DND-41 (cell line): ENCODE data around the gene ZNF354C.

Source experiments
- ATAC-seq: fragments of 200-7000 bp; cut with Tn5 transposase; 3 replicates; pipeline ENCODE4 v1.9.1; 2021; ENCODE audit warnings: low read depth; ENCODE audit not compliant: insufficient read depth
- DNase-seq: peaks from one replicate; pipeline ENCODE4 v3.0.0-alpha.2; 2020
- H2AFZ ChIP-seq: 2 replicates; pipeline ENCODE4 v1.6.0; 2012; ENCODE audit warnings: low read depth, low read length
- H3K27ac ChIP-seq: 2 replicates; pipeline ENCODE4 v1.5.1; 2012; ENCODE audit warnings: low read length, inconsistent platforms
- H3K27me3 ChIP-seq: fragments of 200-600 bp; sonication (generic); 2 replicates; pipeline ENCODE4 v1.6.0; 2012; ENCODE audit warnings: low read length, mild to moderate bottlenecking, inconsistent platforms; ENCODE audit not compliant: insufficient read depth, poor library complexity
- H3K36me3 ChIP-seq: 2 replicates; pipeline ENCODE4 v1.5.1; 2012; ENCODE audit warnings: low read length, inconsistent platforms; ENCODE audit not compliant: insufficient read depth
- H3K4me1 ChIP-seq: 2 replicates; pipeline ENCODE4 v1.5.1; 2012; ENCODE audit warnings: mild to moderate bottlenecking, low read length; ENCODE audit not compliant: insufficient read depth
- H3K4me2 ChIP-seq: 2 replicates; pipeline ENCODE4 v1.6.0; 2012; ENCODE audit warnings: mild to moderate bottlenecking, moderate library complexity, low read length, inconsistent platforms; ENCODE audit not compliant: insufficient read depth
- H3K4me3 ChIP-seq, 2 experiments: fragments of 200-600 bp in 1 of 2; shearing (Covaris generic) in 1 of 2; 2 replicates each; pipeline ENCODE4 v1.5.1; 2012 to 2016; ENCODE audit warnings: inconsistent platforms in 2 of 2, low read length in 2 of 2, mild to moderate bottlenecking in 2 of 2, low read depth in 1 of 2, moderate library complexity in 1 of 2
- H3K79me2 ChIP-seq: 2 replicates; pipeline ENCODE4 v1.6.0; 2012; ENCODE audit warnings: low read length, inconsistent platforms; ENCODE audit not compliant: insufficient read depth
- H3K9ac ChIP-seq: 2 replicates; pipeline ENCODE4 v1.6.0; 2012; ENCODE audit warnings: low read depth, mild to moderate bottlenecking, inconsistent platforms, low read length, moderate library complexity
- H3K9me3 ChIP-seq: 2 replicates; pipeline ENCODE4 v1.5.1; 2012; ENCODE audit warnings: low read length, moderate library complexity, mild to moderate bottlenecking, inconsistent platforms; ENCODE audit not compliant: insufficient read depth, severe bottlenecking
- H4K20me1 ChIP-seq: 2 replicates; pipeline ENCODE4 v1.6.0; 2012; ENCODE audit warnings: low read length; ENCODE audit not compliant: insufficient read depth
- EZH2 ChIP-seq: IDR thresholded peaks from 3 replicates; pipeline ENCODE4 v1.6.1; 2012; ENCODE audit warnings: borderline replicate concordance, low read depth, mild to moderate bottlenecking, moderate library complexity, low read length, inconsistent platforms; ENCODE audit not compliant: severe bottlenecking
- TF ChIP-seq, protein P1 (sequence below): IDR thresholded peaks from 2 replicates; pipeline ENCODE4 v1.5.1; 2012; ENCODE audit warnings: borderline replicate concordance, low read length, moderate library complexity, mild to moderate bottlenecking; ENCODE audit not compliant: poor library complexity, severe bottlenecking; ENCODE audit errors: extremely low read depth

Gene ZNF354C

GRCh38 chr5:179060116-179061008 lies at the start of gene ZNF354C:
ZNF354C (plus strand) TSS chr5:179060373; CDS start chr5:179062069, 1,696 bp downstream.
- Histone ChIP-seq H4K20me1 (no peaks in the 10 kb centered on the region), H2AFZ (no peak within 1 kb of the TSS), H3K4me1 (no peaks in the 10 kb centered on the region), H3K36me3 (no peaks in the 10 kb centered on the region), H3K27me3 (no peaks in the 10 kb centered on the region), H3K9me3 (no peaks in the 10 kb centered on the region), H3K9ac (no peak within 1 kb of the TSS), H3K4me2 (no peak within 1 kb of the TSS), H3K27ac (no peak within 1 kb of the TSS), H3K79me2 (no peaks in the 10 kb centered on the region), H3K4me3 (no peak within 1 kb of the TSS)
- no peak for ATAC-seq
- DNase-seq = no peak
- no peak for TF ChIP-seq EZH2
- TF ChIP-seq, protein P1, sequence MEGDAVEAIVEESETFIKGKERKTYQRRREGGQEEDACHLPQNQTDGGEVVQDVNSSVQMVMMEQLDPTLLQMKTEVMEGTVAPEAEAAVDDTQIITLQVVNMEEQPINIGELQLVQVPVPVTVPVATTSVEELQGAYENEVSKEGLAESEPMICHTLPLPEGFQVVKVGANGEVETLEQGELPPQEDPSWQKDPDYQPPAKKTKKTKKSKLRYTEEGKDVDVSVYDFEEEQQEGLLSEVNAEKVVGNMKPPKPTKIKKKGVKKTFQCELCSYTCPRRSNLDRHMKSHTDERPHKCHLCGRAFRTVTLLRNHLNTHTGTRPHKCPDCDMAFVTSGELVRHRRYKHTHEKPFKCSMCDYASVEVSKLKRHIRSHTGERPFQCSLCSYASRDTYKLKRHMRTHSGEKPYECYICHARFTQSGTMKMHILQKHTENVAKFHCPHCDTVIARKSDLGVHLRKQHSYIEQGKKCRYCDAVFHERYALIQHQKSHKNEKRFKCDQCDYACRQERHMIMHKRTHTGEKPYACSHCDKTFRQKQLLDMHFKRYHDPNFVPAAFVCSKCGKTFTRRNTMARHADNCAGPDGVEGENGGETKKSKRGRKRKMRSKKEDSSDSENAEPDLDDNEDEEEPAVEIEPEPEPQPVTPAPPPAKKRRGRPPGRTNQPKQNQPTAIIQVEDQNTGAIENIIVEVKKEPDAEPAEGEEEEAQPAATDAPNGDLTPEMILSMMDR = no peak

GRCh38 chr5:179023528-179024189 lies 36.5 kb upstream of the ZNF354C start, which contains the start of gene ZNF879:
ZNF879 (plus strand) TSS chr5:179023804; CDS start chr5:179025005, 1,201 bp downstream.
- H3K9me3 ChIP-seq = peaks cover 4% of the 10 kb centered on the region
- no peaks in the 10 kb centered on the region for H3K79me2 ChIP-seq
- no peak for TF ChIP-seq EZH2
- TF ChIP-seq, protein P1 = no peak
- peak within 1 kb of the TSS; percentile 45; the same call in 1 of the 2 replicates for H3K27ac ChIP-seq
- peak within 1 kb of the TSS; percentile 56 for H3K9ac ChIP-seq
- DNase-seq (peak; percentile 86), ATAC-seq (peak; percentile 90)
- H3K4me2 ChIP-seq = peak within 1 kb of the TSS; percentile 70
- H3K27me3 ChIP-seq = no peaks in the 10 kb centered on the region
- peaks cover 15% of the 10 kb centered on the region; the same call in 1 of the 2 replicates for H3K4me1 ChIP-seq
- H2AFZ ChIP-seq = peak within 1 kb of the TSS; percentile 76
- peaks cover 13% of the 10 kb centered on the region; the same call in 1 of the 2 replicates for H3K36me3 ChIP-seq
- no peaks in the 10 kb centered on the region for H4K20me1 ChIP-seq
- H3K4me3 ChIP-seq = peak within 1 kb of the TSS; percentile 15 to 65; a peak in 3 of 4 replicates

DNA sequence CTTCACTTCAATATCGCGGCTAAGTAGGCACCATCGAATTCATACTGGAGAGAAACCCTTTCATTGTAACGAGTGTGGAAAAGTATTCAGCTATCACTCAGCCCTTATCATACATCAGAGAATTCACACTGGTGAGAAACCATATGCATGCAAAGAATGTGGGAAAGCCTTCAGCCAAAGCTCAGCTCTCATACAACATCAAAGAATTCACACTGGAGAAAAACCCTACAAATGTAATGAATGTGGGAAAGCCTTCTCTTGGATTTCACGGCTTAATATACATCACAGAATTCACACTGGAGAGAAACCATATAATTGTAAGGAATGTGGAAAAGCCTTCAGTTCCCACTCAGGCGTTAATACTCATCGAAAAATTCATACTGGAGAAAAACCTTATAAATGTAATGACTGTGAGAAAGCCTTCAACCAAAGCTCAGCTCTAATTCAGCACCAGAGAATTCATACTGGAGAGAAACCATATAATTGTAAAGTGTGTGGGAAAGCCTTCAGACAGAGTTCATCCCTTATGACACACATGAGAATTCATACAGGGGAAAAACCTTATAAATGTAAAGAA lies 27.1 kb upstream of the ZNF354C start:
- Histone ChIP-seq H3K4me2 (no peak overlapping the region), H3K27ac (no peak overlapping the region), H3K27me3 (no peaks in the 10 kb centered on the region), H3K9ac (no peak overlapping the region), H3K36me3 (peaks cover 23% of the 10 kb centered on the region; the same call in 1 of the 2 replicates), H3K4me1 (no peaks in the 10 kb centered on the region), H3K4me3 (no peak overlapping the region), H3K79me2 (no peaks in the 10 kb centered on the region), H2AFZ (no peak overlapping the region), H4K20me1 (no peaks in the 10 kb centered on the region), H3K9me3 (peaks cover 51% of the 10 kb centered on the region)
- TF ChIP-seq EZH2 = no peak
- TF ChIP-seq, protein P1 = no peak
- ATAC-seq (no peak), DNase-seq (no peak)
